Transverse colon (tissue), 4 donors: ENCODE results near the gene MCCD1. TPM values are rescaled to one million over a fixed set of nuclear protein-coding genes. Genes with fewer than 3 reads are reported as not detected.

Experiments used
- DNase-seq: peaks from one replicate; pipeline ENCODE4 v3.0.0-alpha.2; 2019
- H3K27ac ChIP-seq, 4 donors: fragments of 200-600 bp; sonication (generic); 2 replicates each; pipeline ENCODE4 v1.5.1; 2016 to 2018; ENCODE audit warnings: inconsistent platforms in 4 of 4
- H3K27me3 ChIP-seq: fragments of 200-600 bp; sonication (generic); 2 replicates; pipeline ENCODE4 v1.5.1; 2017; ENCODE audit warnings: inconsistent platforms
- H3K36me3 ChIP-seq, 4 donors: fragments of 200-600 bp; sonication (generic); 2 replicates each; pipeline ENCODE4 v1.5.1; 2017 to 2019; ENCODE audit warnings: inconsistent platforms in 4 of 4
- H3K4me1 ChIP-seq, 4 donors: fragments of 200-600 bp; sonication (generic); 2 replicates each; pipeline ENCODE4 v1.5.1; 2017 to 2020; ENCODE audit warnings: inconsistent platforms in 4 of 4
- H3K4me3 ChIP-seq, 4 donors: fragments of 200-600 bp; sonication (generic); 1 replicate in 1 of 4; 2 replicates in 3 of 4; pipeline versions ENCODE4 v1.5.1 to v1.6.1; 2017 to 2019; ENCODE audit warnings: inconsistent platforms in 4 of 4
- H3K9me3 ChIP-seq, 2 donors: fragments of 200-600 bp; sonication (generic); 2 replicates each; pipeline ENCODE4 v1.5.1; 2017 to 2019; ENCODE audit warnings: inconsistent platforms in 2 of 2
- EP300 ChIP-seq: sonication (generic); formaldehyde crosslinking; IDR thresholded peaks from one replicate; pipeline ENCODE4 v1.6.1; 2017; ENCODE audit warnings: antibody characterized with exemption, low read depth
- POLR2A ChIP-seq: fragments of 450-650 bp; IDR thresholded peaks from one replicate; pipeline ENCODE4 v1.6.1; 2016; ENCODE audit warnings: antibody characterized with exemption, mild to moderate bottlenecking, moderate library complexity
- POLR2AphosphoS5 ChIP-seq, 3 donors: sonication (generic); formaldehyde crosslinking; IDR thresholded peaks; one replicate each; pipeline ENCODE4 v1.6.1; 2016; ENCODE audit warnings: antibody characterized with exemption in 3 of 3
- WGBS, 2 donors: methylation state at CpG; one replicate each; pipeline ENCODE4 v1.1.5; 2018; ENCODE audit warnings: low coverage in 1 of 2; 5-methylcytosine and 5-hydroxymethylcytosine counted together
- in situ Hi-C, 4 donors: fragments of 200-750 bp; cut with MboI; loops; one replicate each; pipeline versions ENCODE4 v1.15.0 to v1.15.1; 2017; ENCODE audit warnings: low sequenced_read_pairs in 3 of 4, low pct_ligation_motif_present in 1 of 4, low pct_unique_long_range_greater_than_20kb in 1 of 4
- intact Hi-C: fragments of 100-400 bp; cut with DNase I; formaldehyde crosslinking; loops from one replicate; pipeline ENCODE4 v1.15.1; 2023; ENCODE audit warnings: low total_unique reads
- total RNA-seq, 4 donors: library from RNA; depleted of rRNA; stranded (reverse); fragments of >200 nt; gene quantifications; one replicate each; pipeline ENCODE4 v1.1.0, GENCODE V29; 2016
- TF ChIP-seq, protein P1 (sequence below), 5 experiments: fragments of 200-600 bp in 3 of 5; fragments of 450-650 bp in 2 of 5; sonication (generic) in 3 of 5; IDR thresholded peaks; 1 replicate in 2 of 5; 2 replicates in 3 of 5; pipeline ENCODE4 v1.5.1; 2016 to 2017; ENCODE audit warnings: antibody characterized with exemption in 5 of 5, inconsistent platforms in 3 of 5, mild to moderate bottlenecking in 2 of 5, moderate library complexity in 1 of 5

Gene MCCD1
- total RNA-seq, 4 donors from 2014 or later: not detected

DNA sequence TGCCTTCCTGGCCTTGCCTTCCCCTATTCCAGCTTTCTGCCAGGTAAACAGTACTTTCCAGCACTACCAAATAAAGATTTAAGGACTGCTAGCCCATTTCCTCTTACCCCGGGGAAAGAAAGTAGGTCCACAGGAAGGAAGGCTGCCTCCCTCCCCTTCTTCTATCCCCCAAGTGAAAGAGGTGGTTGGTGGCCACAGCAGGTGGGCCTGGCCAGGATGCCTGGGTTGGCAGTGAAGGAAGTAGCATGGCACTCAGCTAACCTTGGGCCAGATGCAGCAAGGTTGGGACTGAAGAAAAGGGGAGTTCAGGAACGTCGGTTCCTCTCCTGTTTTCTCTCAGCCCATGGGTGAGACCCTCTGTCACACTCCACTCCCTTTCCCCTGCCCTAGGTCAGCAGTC is 27.5 kb downstream of the MCCD1 start:
- H3K9me3 ChIP-seq: no peaks in the 10 kb centered on the region
- in situ Hi-C loops: no loop called here
- H3K36me3 ChIP-seq: peaks cover 0 to 20% (median 6%) of the 10 kb centered on the region in 4 donors
- no peak overlapping the region for H3K4me3 ChIP-seq
- 77% methylated on average over 3 of the region's 3 CpGs; no CpG with 5 or more reads in 1 of the 2 donors for WGBS, 2 donors
- no peak for DNase-seq
- TF ChIP-seq, protein P1, sequence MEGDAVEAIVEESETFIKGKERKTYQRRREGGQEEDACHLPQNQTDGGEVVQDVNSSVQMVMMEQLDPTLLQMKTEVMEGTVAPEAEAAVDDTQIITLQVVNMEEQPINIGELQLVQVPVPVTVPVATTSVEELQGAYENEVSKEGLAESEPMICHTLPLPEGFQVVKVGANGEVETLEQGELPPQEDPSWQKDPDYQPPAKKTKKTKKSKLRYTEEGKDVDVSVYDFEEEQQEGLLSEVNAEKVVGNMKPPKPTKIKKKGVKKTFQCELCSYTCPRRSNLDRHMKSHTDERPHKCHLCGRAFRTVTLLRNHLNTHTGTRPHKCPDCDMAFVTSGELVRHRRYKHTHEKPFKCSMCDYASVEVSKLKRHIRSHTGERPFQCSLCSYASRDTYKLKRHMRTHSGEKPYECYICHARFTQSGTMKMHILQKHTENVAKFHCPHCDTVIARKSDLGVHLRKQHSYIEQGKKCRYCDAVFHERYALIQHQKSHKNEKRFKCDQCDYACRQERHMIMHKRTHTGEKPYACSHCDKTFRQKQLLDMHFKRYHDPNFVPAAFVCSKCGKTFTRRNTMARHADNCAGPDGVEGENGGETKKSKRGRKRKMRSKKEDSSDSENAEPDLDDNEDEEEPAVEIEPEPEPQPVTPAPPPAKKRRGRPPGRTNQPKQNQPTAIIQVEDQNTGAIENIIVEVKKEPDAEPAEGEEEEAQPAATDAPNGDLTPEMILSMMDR (IDR thresholded peaks at IDR 0.05): no peak
- TF ChIP-seq EP300: no peak
- TF ChIP-seq POLR2AphosphoS5 (IDR thresholded peaks at IDR 0.05): no peak
- TF ChIP-seq POLR2A: no peak
- no peaks in the 10 kb centered on the region for H3K27me3 ChIP-seq
- intact Hi-C loops: no loop called here
- H3K4me1 ChIP-seq: peaks cover 0 to 43% (median 7%) of the 10 kb centered on the region in 4 donors
- H3K27ac ChIP-seq: no peak overlapping the region

DNA sequence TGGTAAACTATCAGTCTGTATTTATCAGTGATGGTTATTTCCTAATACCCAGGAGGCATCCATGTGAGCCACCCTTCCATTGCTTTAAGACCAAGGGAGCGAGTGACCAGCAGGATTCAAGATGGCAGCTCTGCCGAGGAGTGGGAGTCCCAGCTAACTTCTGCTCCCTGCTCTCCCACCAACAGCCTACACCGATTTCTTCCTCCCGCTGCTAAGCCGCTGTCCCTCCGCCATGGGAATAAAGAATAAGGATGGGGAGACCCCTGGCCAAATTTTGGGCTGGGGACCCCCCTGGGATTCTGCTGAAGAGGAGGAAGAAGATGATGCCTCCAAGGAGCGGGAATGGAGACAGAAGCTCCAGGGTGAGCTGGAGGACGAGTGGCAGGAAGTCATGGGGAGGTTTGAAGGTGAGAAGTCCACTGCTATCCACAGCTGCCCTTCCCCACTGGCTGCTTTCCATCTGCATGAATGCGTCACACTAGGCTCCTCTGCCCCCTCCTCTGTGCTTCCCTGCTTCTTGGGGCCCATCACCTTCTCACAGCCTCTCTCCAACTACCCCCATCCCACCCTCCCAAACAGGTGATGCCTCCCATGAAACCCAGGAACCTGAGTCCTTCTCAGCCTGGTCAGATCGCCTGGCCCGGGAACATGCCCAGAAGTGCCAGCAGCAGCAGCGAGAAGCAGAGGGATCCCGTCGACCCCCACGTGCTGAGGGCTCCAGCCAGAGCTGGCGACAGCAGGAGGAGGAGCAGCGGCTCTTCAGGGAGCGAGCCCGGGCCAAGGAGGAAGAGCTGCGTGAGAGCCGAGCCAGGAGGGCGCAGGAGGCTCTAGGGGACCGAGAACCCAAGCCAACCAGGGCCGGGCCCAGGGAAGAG is 28.9 kb downstream of the MCCD1 start:
- WGBS, 2 donors: 60 to 73% methylated on average over 1 to 24 of the region's 24 CpGs
- no peak for TF ChIP-seq EP300
- TF ChIP-seq, protein P1 (IDR thresholded peaks at IDR 0.05): no peak
- no peak for TF ChIP-seq POLR2AphosphoS5 (IDR thresholded peaks at IDR 0.05)
- no peak for TF ChIP-seq POLR2A
- in situ Hi-C loops (no loop called here), intact Hi-C loops (no loop called here)
- peak overlapping the region in 2 of 4 donors; percentile 32 to 57 for H3K27ac ChIP-seq
- H3K36me3 ChIP-seq: peaks cover 0 to 20% (median 6%) of the 10 kb centered on the region in 4 donors
- H3K9me3 ChIP-seq: no peaks in the 10 kb centered on the region
- DNase-seq: no peak
- peaks cover 0 to 35% (median 7%) of the 10 kb centered on the region in 4 donors for H3K4me1 ChIP-seq
- H3K27me3 ChIP-seq: no peaks in the 10 kb centered on the region
- H3K4me3 ChIP-seq: no peak overlapping the region

DNA sequence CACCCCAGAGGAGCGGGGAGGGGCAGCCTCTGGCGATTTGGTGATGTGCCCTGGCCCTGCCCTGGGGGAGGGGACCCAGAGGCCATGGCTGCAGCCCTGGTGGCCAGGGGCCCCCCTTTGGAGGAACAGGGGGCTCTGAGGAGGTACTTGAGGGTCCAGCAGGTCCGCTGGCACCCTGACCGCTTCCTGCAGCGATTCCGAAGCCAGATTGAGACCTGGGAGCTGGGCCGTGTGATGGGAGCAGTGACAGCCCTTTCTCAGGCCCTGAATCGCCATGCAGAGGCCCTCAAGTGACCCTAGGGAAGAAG is 29.5 kb downstream of the MCCD1 start:
- Histone ChIP-seq H3K27ac (peak overlapping the region in 3 of 4 donors; percentile 32 to 69 (median 57)), H3K4me3 (no peak overlapping the region), H3K9me3 (no peaks in the 10 kb centered on the region), H3K36me3 (peaks cover 0 to 20% (median 6%) of the 10 kb centered on the region in 4 donors), H3K27me3 (no peaks in the 10 kb centered on the region), H3K4me1 (peaks cover 0 to 35% (median 7%) of the 10 kb centered on the region in 4 donors)
- in situ Hi-C loops (no loop called here), intact Hi-C loops (no loop called here)
- TF ChIP-seq, protein P1 (IDR thresholded peaks at IDR 0.05): no peak
- TF ChIP-seq POLR2A (no peak), POLR2AphosphoS5 (IDR thresholded peaks at IDR 0.05) (no peak), EP300 (no peak)
- DNase-seq: no peak
- 79% methylated on average over 8 of the region's 8 CpGs; no CpG with 5 or more reads in 1 of the 2 donors for WGBS, 2 donors

DNA sequence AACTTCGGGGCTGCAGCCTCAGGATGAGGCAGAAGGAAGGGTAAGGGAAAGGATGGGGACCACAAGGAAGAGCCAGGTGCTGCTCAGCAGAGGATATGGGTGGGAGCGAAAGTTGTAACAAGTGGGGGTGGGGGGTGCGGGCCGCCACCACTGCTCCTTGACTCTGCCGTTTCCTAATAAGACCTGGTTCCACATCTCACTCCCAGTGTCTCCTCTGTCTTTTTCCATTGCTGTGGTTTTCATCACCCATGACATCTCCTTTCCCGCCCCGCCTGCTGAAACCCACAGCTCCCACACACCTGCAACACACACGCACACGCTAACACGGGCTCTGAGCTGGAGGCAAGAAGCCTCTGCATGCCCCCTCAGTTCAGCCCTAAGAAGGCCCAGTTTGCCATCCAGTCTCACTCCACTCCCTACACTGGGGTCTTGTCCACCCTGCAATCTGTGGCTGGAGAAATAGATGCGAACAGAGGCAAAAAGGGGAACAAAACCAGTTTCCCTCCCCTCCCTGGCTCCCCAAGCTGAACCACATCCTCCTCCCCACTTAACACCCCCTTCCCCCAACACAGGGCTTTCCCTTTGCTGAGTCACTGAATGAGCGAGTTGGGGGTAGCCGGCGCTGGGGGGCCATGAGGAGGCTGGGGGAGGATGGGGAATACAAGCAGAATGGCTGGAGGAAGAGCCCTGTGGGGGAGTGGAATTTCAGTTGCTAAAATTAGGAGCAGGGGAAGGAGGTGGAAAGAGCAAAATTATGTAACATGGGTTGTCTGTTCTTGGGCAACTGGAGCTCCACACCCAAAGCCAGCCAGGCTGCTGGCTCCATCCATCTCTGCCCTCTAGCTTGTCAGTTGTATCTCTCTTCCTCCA is 30.1 kb downstream of the MCCD1 start:
- Histone ChIP-seq H3K27ac (peak overlapping the region; percentile 32 to 69 (median 63)), H3K9me3 (no peaks in the 10 kb centered on the region), H3K36me3 (peaks cover 0 to 16% (median 6%) of the 10 kb centered on the region in 4 donors), H3K27me3 (no peaks in the 10 kb centered on the region), H3K4me1 (peaks cover 0 to 35% (median 7%) of the 10 kb centered on the region in 4 donors), H3K4me3 (no peak overlapping the region)
- TF ChIP-seq, protein P1 (IDR thresholded peaks at IDR 0.05): no peak
- no peak for TF ChIP-seq POLR2A
- TF ChIP-seq EP300: no peak
- no peak for TF ChIP-seq POLR2AphosphoS5 (IDR thresholded peaks at IDR 0.05)
- 69 to 85% methylated on average over 5 to 14 of the region's 14 CpGs for WGBS, 2 donors
- in situ Hi-C loops (no loop called here), intact Hi-C loops (no loop called here)
- peak; percentile 42 for DNase-seq
